ENCODE results near the gene BCL3. TPM values are rescaled to one million over a fixed set of nuclear protein-coding genes. Genes with fewer than 3 reads are reported as not detected.

BCL3 gene
- polyA plus RNA-seq, 1 donor (not counting 4 experiments of a cell fraction or from before 2014, with no cell fraction given), result 1.1 TPM

- Histone ChIP-seq H3K36me3 (ENCODE audit: control insufficient read depth in 2 of 2, extremely low read depth in 1 of 2, insufficient read depth in 2 of 2, low read length in 2 of 2) (peaks cover 18 to 21% of the 10 kb centered on the region in 2 experiments), H3K9ac (ENCODE audit: control insufficient read depth, extremely low read depth, insufficient read depth, low read length) (no peak overlapping the region), H3K9me1 (ENCODE audit: control insufficient read depth, extremely low read depth, insufficient read depth, low read length) (peaks cover 4% of the 10 kb centered on the region), H3K27ac (ENCODE audit: control insufficient read depth, insufficient read depth, low read length) (no peak overlapping the region), H3K9me3 (ENCODE audit: control insufficient read depth, low read depth, low read length) (no peaks in the 10 kb centered on the region), H3K4me1 (ENCODE audit: control insufficient read depth, extremely low read depth, insufficient read depth, low read length) (peaks cover 41% of the 10 kb centered on the region), H3K4me2 (ENCODE audit: control insufficient read depth, extremely low read depth, insufficient read depth, low read depth, low read length) (peak overlapping the region; percentile 35), H3K4me3 (ENCODE audit: control insufficient read depth in 2 of 3, extremely low read depth in 1 of 3, insufficient read depth in 2 of 3, low read depth in 1 of 3, low read length in 3 of 3) (no peak overlapping the region), H2AFZ (ENCODE audit: control insufficient read depth, low read length) (no peak overlapping the region), H3K27me3 (ENCODE audit: control insufficient read depth, extremely low read depth, insufficient read depth, low read length) (no peaks in the 10 kb centered on the region), H3K79me2 (ENCODE audit: control insufficient read depth, insufficient read depth, low read length) (peaks cover 16% of the 10 kb centered on the region), H4K20me1 (ENCODE audit: control insufficient read depth, extremely low read depth, insufficient read depth, low read length) (no peaks in the 10 kb centered on the region)
- no peak for DNase-seq (ENCODE audit: low read depth, low spot score)
- dilution Hi-C loops (cut with MboI; ENCODE audit: extremely low pct_ligation_motif_present, low sequenced_read_pairs), result no loop called here
- FAIRE-seq, result no peak
- TF ChIP-seq CTCF (optimal IDR thresholded peaks at IDR 0.05 in 1 of 3, IDR thresholded peaks at IDR 0.05 in 1 of 3, conservative IDR thresholded peaks at IDR 0.05 in 1 of 3; ENCODE audit: extremely low read depth in 1 of 3, insufficient read depth in 2 of 3, low read length in 3 of 3) (no peak), EZH2 (IDR thresholded peaks at IDR 0.05; ENCODE audit: low read length) (no peak)
Observed at GRCh38 chr19:44752123-44752815, 3.8 kb downstream of the BCL3 start.

- Histone ChIP-seq H3K9me3 (ENCODE audit: control insufficient read depth, low read depth, low read length) (no peaks in the 10 kb centered on the region), H3K9ac (ENCODE audit: control insufficient read depth, extremely low read depth, insufficient read depth, low read length) (peak overlapping the region; percentile 77), H2AFZ (ENCODE audit: control insufficient read depth, low read length) (no peak overlapping the region), H3K27ac (ENCODE audit: control insufficient read depth, insufficient read depth, low read length) (peak overlapping the region; percentile 19), H3K79me2 (ENCODE audit: control insufficient read depth, insufficient read depth, low read length) (peaks cover 16% of the 10 kb centered on the region), H3K4me2 (ENCODE audit: control insufficient read depth, extremely low read depth, insufficient read depth, low read depth, low read length) (peak overlapping the region; percentile 35), H3K27me3 (ENCODE audit: control insufficient read depth, extremely low read depth, insufficient read depth, low read length) (no peaks in the 10 kb centered on the region), H4K20me1 (ENCODE audit: control insufficient read depth, extremely low read depth, insufficient read depth, low read length) (no peaks in the 10 kb centered on the region), H3K36me3 (ENCODE audit: control insufficient read depth in 2 of 2, extremely low read depth in 1 of 2, insufficient read depth in 2 of 2, low read length in 2 of 2) (peaks cover 20 to 23% of the 10 kb centered on the region in 2 experiments), H3K4me1 (ENCODE audit: control insufficient read depth, extremely low read depth, insufficient read depth, low read length) (peaks cover 37% of the 10 kb centered on the region), H3K9me1 (ENCODE audit: control insufficient read depth, extremely low read depth, insufficient read depth, low read length) (peaks cover 4% of the 10 kb centered on the region), H3K4me3 (ENCODE audit: control insufficient read depth in 2 of 3, extremely low read depth in 1 of 3, insufficient read depth in 2 of 3, low read depth in 1 of 3, low read length in 3 of 3) (peak overlapping the region in 1 of 3 experiments; percentile 37)
- DNase-seq (ENCODE audit: low read depth, low spot score) (no peak), FAIRE-seq (peak; percentile 87)
- dilution Hi-C loops (cut with MboI; ENCODE audit: extremely low pct_ligation_motif_present, low sequenced_read_pairs), result no loop called here
- TF ChIP-seq EZH2 (IDR thresholded peaks at IDR 0.05; ENCODE audit: low read length), result no peak
- no peak for TF ChIP-seq CTCF (optimal IDR thresholded peaks at IDR 0.05 in 1 of 3, IDR thresholded peaks at IDR 0.05 in 1 of 3, conservative IDR thresholded peaks at IDR 0.05 in 1 of 3; ENCODE audit: extremely low read depth in 1 of 3, insufficient read depth in 2 of 3, low read length in 3 of 3)
Observed at GRCh38 chr19:44752816-44753625, 4.5 kb downstream of the BCL3 start.
